Fibroblast of lung (primary cell): Measurements from ENCODE around the gene PSMB11.

ENCODE experiments used
- EZH2 ChIP-seq: IDR thresholded peaks from 2 replicates; pipeline ENCODE4 v1.5.1; 2012; ENCODE audit warnings: low read length, control low read depth, mild to moderate bottlenecking; ENCODE audit errors: missing control alignments
- TF ChIP-seq, protein P1 (sequence below), 2 donors: IDR thresholded peaks in 1 of 2; conservative IDR thresholded peaks in 1 of 2; 1 replicate in 1 of 2; 2 replicates in 1 of 2; pipeline ENCODE4 v1.5.1; 2011 to 2012; ENCODE audit warnings: low read length in 2 of 2, control low read depth in 1 of 2, inconsistent platforms in 1 of 2, low read depth in 1 of 2, mild to moderate bottlenecking in 1 of 2

- TF ChIP-seq, protein P1, sequence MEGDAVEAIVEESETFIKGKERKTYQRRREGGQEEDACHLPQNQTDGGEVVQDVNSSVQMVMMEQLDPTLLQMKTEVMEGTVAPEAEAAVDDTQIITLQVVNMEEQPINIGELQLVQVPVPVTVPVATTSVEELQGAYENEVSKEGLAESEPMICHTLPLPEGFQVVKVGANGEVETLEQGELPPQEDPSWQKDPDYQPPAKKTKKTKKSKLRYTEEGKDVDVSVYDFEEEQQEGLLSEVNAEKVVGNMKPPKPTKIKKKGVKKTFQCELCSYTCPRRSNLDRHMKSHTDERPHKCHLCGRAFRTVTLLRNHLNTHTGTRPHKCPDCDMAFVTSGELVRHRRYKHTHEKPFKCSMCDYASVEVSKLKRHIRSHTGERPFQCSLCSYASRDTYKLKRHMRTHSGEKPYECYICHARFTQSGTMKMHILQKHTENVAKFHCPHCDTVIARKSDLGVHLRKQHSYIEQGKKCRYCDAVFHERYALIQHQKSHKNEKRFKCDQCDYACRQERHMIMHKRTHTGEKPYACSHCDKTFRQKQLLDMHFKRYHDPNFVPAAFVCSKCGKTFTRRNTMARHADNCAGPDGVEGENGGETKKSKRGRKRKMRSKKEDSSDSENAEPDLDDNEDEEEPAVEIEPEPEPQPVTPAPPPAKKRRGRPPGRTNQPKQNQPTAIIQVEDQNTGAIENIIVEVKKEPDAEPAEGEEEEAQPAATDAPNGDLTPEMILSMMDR (conservative IDR thresholded peaks at IDR 0.05 in 1 of 2, IDR thresholded peaks at IDR 0.05 in 1 of 2; ENCODE audit: low read depth in 1 of 2, low read length in 2 of 2), result no peak
- TF ChIP-seq EZH2, result no peak
These were observed 44.6 kb downstream of the PSMB11 start for GRCh38 chr14:23086565-23086964.
